NCI-H2029 treated with DMSO at 0.1 percent for 48 hours (cell line): ENCODE results near the gene APEX2.
"Not testable (repeated sequence)": the region's sequence is repeated elsewhere in the genome, so short reads cannot be mapped to it uniquely, and the experiment has no call there.

Source experiments
- DNase-seq: peaks from one replicate; lab custom pipeline; 2025; lab: John Stamatoyannopoulos, UW

APEX2 gene

GRCh38 chrX:55011294-55011693, 11.1 kb downstream of the APEX2 start:
- no peak for DNase-seq

- no peak for DNase-seq
These were observed 14.7 kb downstream of the APEX2 start for GRCh38 chrX:55014897-55015299.

- no peak for DNase-seq
These were observed 26.0 kb downstream of the APEX2 start for GRCh38 chrX:55026143-55026542.

- DNase-seq: no peak
These were observed 26.7 kb downstream of the APEX2 start for GRCh38 chrX:55026840-55027239.

- no peak for DNase-seq
These were observed 27.9 kb downstream of the APEX2 start for GRCh38 chrX:55028040-55028439.

- no peak for DNase-seq
These were observed 28.4 kb downstream of the APEX2 start for GRCh38 chrX:55028611-55029010.

- DNase-seq: no peak
These were observed 29.1 kb downstream of the APEX2 start for GRCh38 chrX:55029291-55029690.

- DNase-seq: no peak
These were observed 30.4 kb downstream of the APEX2 start, which contains the start of gene ALAS2 for GRCh38 chrX:55030271-55031205. Gene ALAS2, minus strand, starts transcription at chrX:55030977. Its CDS starts 4,977 bp downstream, at chrX:55026000.

GRCh38 chrX:55033429-55033828, 33.3 kb downstream of the APEX2 start:
- no peak for DNase-seq

GRCh38 chrX:55039471-55039870, 39.3 kb downstream of the APEX2 start:
- no peak for DNase-seq

GRCh38 chrX:55041514-55041913, 41.4 kb downstream of the APEX2 start:
- no peak for DNase-seq

GRCh38 chrX:55050599-55050998, 50.4 kb downstream of the APEX2 start:
- not testable (repeated sequence) for DNase-seq

GRCh38 chrX:55056820-55057674, 56.9 kb downstream of the APEX2 start:
- DNase-seq: no peak

- peak; percentile 20 for DNase-seq
These were observed 57.6 kb downstream of the APEX2 start for GRCh38 chrX:55057675-55058249.
